ENCODE measurements around the gene PLSCR4. TPM values are rescaled to one million over a fixed set of nuclear protein-coding genes. Genes with fewer than 3 reads are reported as not detected.

The PLSCR4 gene
- total RNA-seq, 1 donor from 2014 or later: 17.5 TPM

- peaks cover 5% of the 10 kb centered on the region for H3K36me3 Mint-ChIP-seq (ENCODE audit: low read depth)
- H3K9me3 Mint-ChIP-seq (ENCODE audit: low read depth): peaks cover 13% of the 10 kb centered on the region
- H3K4me3 Mint-ChIP-seq (ENCODE audit: unreplicated experiment): no peak overlapping the region
- no peak for TF ChIP-seq CTCF (IDR thresholded peaks at IDR 0.05)
- H3K27ac Mint-ChIP-seq (ENCODE audit: unreplicated experiment): no peak overlapping the region
- no peaks in the 10 kb centered on the region for H3K27me3 Mint-ChIP-seq (ENCODE audit: low read depth)
- H3K4me1 Mint-ChIP-seq (ENCODE audit: low read depth): peaks cover 35% of the 10 kb centered on the region
- DNase-seq (ENCODE audit: low spot score): no peak
Observed at GRCh38 chr3:146170591-146170990, 80.3 kb downstream of the PLSCR4 start.

- TF ChIP-seq CTCF (IDR thresholded peaks at IDR 0.05): no peak
- peaks cover 5% of the 10 kb centered on the region for H3K36me3 Mint-ChIP-seq (ENCODE audit: low read depth)
- no peaks in the 10 kb centered on the region for H3K27me3 Mint-ChIP-seq (ENCODE audit: low read depth)
- DNase-seq (ENCODE audit: low spot score): no peak
- peaks cover 13% of the 10 kb centered on the region for H3K9me3 Mint-ChIP-seq (ENCODE audit: low read depth)
- no peak overlapping the region for H3K4me3 Mint-ChIP-seq (ENCODE audit: unreplicated experiment)
- no peak overlapping the region for H3K27ac Mint-ChIP-seq (ENCODE audit: unreplicated experiment)
- H3K4me1 Mint-ChIP-seq (ENCODE audit: low read depth): peaks cover 40% of the 10 kb centered on the region
Observed at GRCh38 chr3:146169891-146170290, 81.0 kb downstream of the PLSCR4 start.

GRCh38 chr3:146166826-146167225 is 84.1 kb downstream of the PLSCR4 start:
- peak overlapping the region; percentile 96 for H3K27ac Mint-ChIP-seq (ENCODE audit: unreplicated experiment)
- H3K27me3 Mint-ChIP-seq (ENCODE audit: low read depth): no peaks in the 10 kb centered on the region
- peaks cover 54% of the 10 kb centered on the region for H3K4me1 Mint-ChIP-seq (ENCODE audit: low read depth)
- peaks cover 4% of the 10 kb centered on the region for H3K36me3 Mint-ChIP-seq (ENCODE audit: low read depth)
- peaks cover 13% of the 10 kb centered on the region for H3K9me3 Mint-ChIP-seq (ENCODE audit: low read depth)
- TF ChIP-seq CTCF (IDR thresholded peaks at IDR 0.05): no peak
- no peak overlapping the region for H3K4me3 Mint-ChIP-seq (ENCODE audit: unreplicated experiment)
- no peak for DNase-seq (ENCODE audit: low spot score)

- Mint-ChIP-seq H3K36me3 (ENCODE audit: low read depth) (peaks cover 4% of the 10 kb centered on the region), H3K4me3 (ENCODE audit: unreplicated experiment) (no peak overlapping the region), H3K27me3 (ENCODE audit: low read depth) (no peaks in the 10 kb centered on the region), H3K27ac (ENCODE audit: unreplicated experiment) (peak overlapping the region; percentile 96), H3K9me3 (ENCODE audit: low read depth) (peaks cover 13% of the 10 kb centered on the region), H3K4me1 (ENCODE audit: low read depth) (peaks cover 58% of the 10 kb centered on the region)
- TF ChIP-seq CTCF (IDR thresholded peaks at IDR 0.05): no peak
- no peak for DNase-seq (ENCODE audit: low spot score)
Observed at GRCh38 chr3:146166415-146166821, 84.5 kb downstream of the PLSCR4 start.

GRCh38 chr3:146165877-146166276 is 85.0 kb downstream of the PLSCR4 start:
- no peak for TF ChIP-seq CTCF (IDR thresholded peaks at IDR 0.05)

More at GRCh38 chr3:146165877-146166276, 85.0 kb downstream of the PLSCR4 start:
- H3K9me3 Mint-ChIP-seq (ENCODE audit: low read depth): peaks cover 11% of the 10 kb centered on the region
- H3K27ac Mint-ChIP-seq (ENCODE audit: unreplicated experiment): peak overlapping the region; percentile 96
- no peaks in the 10 kb centered on the region for H3K27me3 Mint-ChIP-seq (ENCODE audit: low read depth)
- H3K36me3 Mint-ChIP-seq (ENCODE audit: low read depth): peaks cover 4% of the 10 kb centered on the region
- peak overlapping the region; percentile 33 for H3K4me3 Mint-ChIP-seq (ENCODE audit: unreplicated experiment)
- peaks cover 59% of the 10 kb centered on the region for H3K4me1 Mint-ChIP-seq (ENCODE audit: low read depth)
- no peak for DNase-seq (ENCODE audit: low spot score)

Measured in chondrocyte (in vitro differentiated cells).